IPS-18a (cell line): ENCODE measurements around the gene EMX1.

Experiments used
- H3K27ac ChIP-seq: one replicate; pipeline ENCODE4 v1.5.1; 2013; ENCODE audit warnings: low read length
- H3K27me3 ChIP-seq: one replicate; pipeline ENCODE4 v1.6.1; 2013; ENCODE audit warnings: mild to moderate bottlenecking, low read length; ENCODE audit not compliant: control insufficient read depth, insufficient read depth
- H3K36me3 ChIP-seq: one replicate; pipeline ENCODE4 v1.6.1; 2013; ENCODE audit warnings: low read depth, low read length; ENCODE audit not compliant: control insufficient read depth
- H3K4me1 ChIP-seq: one replicate; pipeline ENCODE4 v1.6.1; 2013; ENCODE audit warnings: low read depth, low read length; ENCODE audit not compliant: control insufficient read depth
- H3K4me3 ChIP-seq: one replicate; pipeline ENCODE4 v1.5.1; 2013; ENCODE audit warnings: low read length
- H3K9ac ChIP-seq: one replicate; pipeline ENCODE4 v1.6.1; 2013; ENCODE audit warnings: mild to moderate bottlenecking, low read length, moderate library complexity
- H3K9me3 ChIP-seq: one replicate; pipeline ENCODE4 v1.6.1; 2013; ENCODE audit warnings: low read depth, low read length; ENCODE audit not compliant: control insufficient read depth

EMX1 gene

GRCh38 chr2:72917138-72917876 lies at the start of gene EMX1:
Gene EMX1, plus strand, starts transcription at chr2:72917519. Its CDS starts 334 bp downstream, at chr2:72917853.
- peak within 1 kb of the TSS; percentile 59 for H3K4me3 ChIP-seq

GRCh38 chr2:72871060-72871459 lies 46.3 kb upstream of the EMX1 start:
- Histone ChIP-seq H3K36me3 (no peaks in the 10 kb centered on the region), H3K4me3 (no peak overlapping the region), H3K27me3 (no peaks in the 10 kb centered on the region), H3K4me1 (no peaks in the 10 kb centered on the region), H3K9me3 (no peaks in the 10 kb centered on the region), H3K9ac (no peak overlapping the region), H3K27ac (no peak overlapping the region)

More at GRCh38 chr2:72917138-72917876, at the start of gene EMX1:
- Histone ChIP-seq H3K9ac (no peak within 1 kb of the TSS), H3K27ac (no peak within 1 kb of the TSS), H3K9me3 (no peaks in the 10 kb centered on the region), H3K27me3 (peaks cover 97% of the 10 kb centered on the region), H3K36me3 (no peaks in the 10 kb centered on the region), H3K4me1 (peaks cover 35% of the 10 kb centered on the region)

GRCh38 chr2:72871880-72872279 lies 45.4 kb upstream of the EMX1 start:
- Histone ChIP-seq H3K4me3 (no peak overlapping the region), H3K9me3 (no peaks in the 10 kb centered on the region), H3K4me1 (no peaks in the 10 kb centered on the region), H3K27me3 (no peaks in the 10 kb centered on the region), H3K27ac (no peak overlapping the region), H3K36me3 (no peaks in the 10 kb centered on the region), H3K9ac (no peak overlapping the region)

- peaks cover 5% of the 10 kb centered on the region for H3K4me1 ChIP-seq
- H3K27me3 ChIP-seq = peaks cover 68% of the 10 kb centered on the region
- H3K27ac ChIP-seq = no peak overlapping the region
- no peak overlapping the region for H3K4me3 ChIP-seq
- H3K36me3 ChIP-seq = no peaks in the 10 kb centered on the region
- H3K9me3 ChIP-seq = no peaks in the 10 kb centered on the region
- no peak overlapping the region for H3K9ac ChIP-seq
Observed at GRCh38 chr2:72883356-72883962, 33.9 kb upstream of the EMX1 start.

- no peak overlapping the region for H3K9ac ChIP-seq
- H3K4me1 ChIP-seq = peaks cover 5% of the 10 kb centered on the region
- no peak overlapping the region for H3K27ac ChIP-seq
- no peaks in the 10 kb centered on the region for H3K36me3 ChIP-seq
- peaks cover 80% of the 10 kb centered on the region for H3K27me3 ChIP-seq
- peak overlapping the region; percentile 72 for H3K4me3 ChIP-seq
- H3K9me3 ChIP-seq = no peaks in the 10 kb centered on the region
Observed at GRCh38 chr2:72886505-72887031, 30.8 kb upstream of the EMX1 start.

- Histone ChIP-seq H3K9me3 (no peaks in the 10 kb centered on the region), H3K36me3 (no peaks in the 10 kb centered on the region), H3K27ac (no peak within 1 kb of the TSS), H3K9ac (no peak within 1 kb of the TSS), H3K4me3 (peak within 1 kb of the TSS; percentile 72), H3K4me1 (peaks cover 5% of the 10 kb centered on the region), H3K27me3 (peaks cover 74% of the 10 kb centered on the region)
Observed at GRCh38 chr2:72887032-72887739, 30.1 kb upstream of the EMX1 start, which contains the start of gene SPR. Gene SPR, plus strand, starts transcription at chr2:72887408. Its CDS starts 25 bp downstream, at chr2:72887433.

GRCh38 chr2:72887740-72888437 lies 29.4 kb upstream of the EMX1 start:
- Histone ChIP-seq H3K4me3 (peak overlapping the region; percentile 72), H3K9ac (no peak overlapping the region), H3K27ac (no peak overlapping the region), H3K9me3 (no peaks in the 10 kb centered on the region), H3K36me3 (no peaks in the 10 kb centered on the region), H3K27me3 (peaks cover 68% of the 10 kb centered on the region), H3K4me1 (peaks cover 5% of the 10 kb centered on the region)

GRCh38 chr2:72888438-72889202 lies 28.7 kb upstream of the EMX1 start:
- no peak overlapping the region for H3K4me3 ChIP-seq
- H3K27me3 ChIP-seq = peaks cover 67% of the 10 kb centered on the region
- H3K9me3 ChIP-seq = no peaks in the 10 kb centered on the region
- peaks cover 5% of the 10 kb centered on the region for H3K4me1 ChIP-seq
- no peak overlapping the region for H3K27ac ChIP-seq
- no peaks in the 10 kb centered on the region for H3K36me3 ChIP-seq
- no peak overlapping the region for H3K9ac ChIP-seq

GRCh38 chr2:72889991-72890390 lies 27.3 kb upstream of the EMX1 start:
- H3K27ac ChIP-seq = no peak overlapping the region
- H3K36me3 ChIP-seq = no peaks in the 10 kb centered on the region
- H3K27me3 ChIP-seq = peaks cover 67% of the 10 kb centered on the region
- peaks cover 8% of the 10 kb centered on the region for H3K4me1 ChIP-seq
- no peak overlapping the region for H3K9ac ChIP-seq
- H3K9me3 ChIP-seq = no peaks in the 10 kb centered on the region
- no peak overlapping the region for H3K4me3 ChIP-seq

GRCh38 chr2:72891091-72891818 lies 26.1 kb upstream of the EMX1 start:
- Histone ChIP-seq H3K36me3 (no peaks in the 10 kb centered on the region), H3K4me3 (no peak overlapping the region), H3K4me1 (peaks cover 14% of the 10 kb centered on the region), H3K27ac (no peak overlapping the region), H3K27me3 (peaks cover 67% of the 10 kb centered on the region), H3K9me3 (no peaks in the 10 kb centered on the region), H3K9ac (no peak overlapping the region)
